ENCODE data around the gene ARID1B.
A peak's percentile ranks its signal among the peaks of the same experiment; 100 is the strongest.
"Not testable (repeated sequence)": the region's sequence is repeated elsewhere in the genome, so short reads cannot be mapped to it uniquely, and the experiment has no call there.

The ARID1B gene

GRCh38 chr6:156912431-156912830 lies 135.3 kb downstream of the ARID1B start:
- no peak for DNase-seq

GRCh38 chr6:156914181-156914580 lies 137.0 kb downstream of the ARID1B start:
- no peak for DNase-seq

- no peak for DNase-seq
Measured at GRCh38 chr6:156916130-156916801, 139.1 kb downstream of the ARID1B start.

- no peak for DNase-seq
Measured at GRCh38 chr6:156917213-156917612, 140.0 kb downstream of the ARID1B start.

- DNase-seq: no peak
Measured at GRCh38 chr6:156918647-156919046, 141.5 kb downstream of the ARID1B start.

- no peak for DNase-seq
Measured at GRCh38 chr6:156919370-156919769, 142.2 kb downstream of the ARID1B start.

GRCh38 chr6:156919814-156920369 lies 142.7 kb downstream of the ARID1B start:
- no peak for DNase-seq

GRCh38 chr6:156924246-156924645 lies 147.1 kb downstream of the ARID1B start:
- no peak for DNase-seq

GRCh38 chr6:156925026-156925425 lies 147.8 kb downstream of the ARID1B start:
- no peak for DNase-seq

- no peak for DNase-seq
Measured at GRCh38 chr6:156925718-156926607, 148.8 kb downstream of the ARID1B start.

- DNase-seq: peak; percentile 18
Measured at GRCh38 chr6:156928126-156928525, 150.9 kb downstream of the ARID1B start.

GRCh38 chr6:156928972-156929371 lies 151.8 kb downstream of the ARID1B start:
- peak; percentile 25 for DNase-seq

GRCh38 chr6:156931283-156931682 lies 154.1 kb downstream of the ARID1B start:
- no peak for DNase-seq

GRCh38 chr6:156933201-156934068 lies 156.3 kb downstream of the ARID1B start:
- no peak for DNase-seq

GRCh38 chr6:156934069-156934460 lies 156.9 kb downstream of the ARID1B start:
- DNase-seq: no peak

GRCh38 chr6:156935000-156935399 lies 157.8 kb downstream of the ARID1B start:
- no peak for DNase-seq

- DNase-seq: no peak
Measured at GRCh38 chr6:156938143-156938542, 161.0 kb downstream of the ARID1B start.

GRCh38 chr6:156940221-156940620 lies 163.0 kb downstream of the ARID1B start:
- DNase-seq: no peak

- DNase-seq: no peak
Measured at GRCh38 chr6:156942266-156942665, 165.1 kb downstream of the ARID1B start.

GRCh38 chr6:156943166-156943565 lies 166.0 kb downstream of the ARID1B start:
- no peak for DNase-seq

- DNase-seq: no peak
Measured at GRCh38 chr6:156943816-156944215, 166.6 kb downstream of the ARID1B start.

GRCh38 chr6:156944412-156944811 lies 167.2 kb downstream of the ARID1B start:
- no peak for DNase-seq

GRCh38 chr6:156945789-156946172 lies 168.6 kb downstream of the ARID1B start:
- DNase-seq: not testable (repeated sequence)

Data from activated CD4-positive, alpha-beta T cell treated with anti-CD3 and anti-CD28 coated beads for 48 hours (primary cell).